ENCODE results near the gene VPS4A.
"Not testable (repeated sequence)": the region's sequence is repeated elsewhere in the genome, so short reads cannot be mapped to it uniquely, and the experiment has no call there.

Gene VPS4A

GRCh38 chr16:69348222-69348621, 37.1 kb downstream of the VPS4A start:
- no peak overlapping the region for H3K4me2 ChIP-seq (ENCODE audit: low read length)
- H3K4me3 ChIP-seq (ENCODE audit: low read length): no peak overlapping the region
- TF ChIP-seq EZH2phosphoT487 (IDR thresholded peaks at IDR 0.05; ENCODE audit: low read depth): no peak
- TF ChIP-seq, protein P1, sequence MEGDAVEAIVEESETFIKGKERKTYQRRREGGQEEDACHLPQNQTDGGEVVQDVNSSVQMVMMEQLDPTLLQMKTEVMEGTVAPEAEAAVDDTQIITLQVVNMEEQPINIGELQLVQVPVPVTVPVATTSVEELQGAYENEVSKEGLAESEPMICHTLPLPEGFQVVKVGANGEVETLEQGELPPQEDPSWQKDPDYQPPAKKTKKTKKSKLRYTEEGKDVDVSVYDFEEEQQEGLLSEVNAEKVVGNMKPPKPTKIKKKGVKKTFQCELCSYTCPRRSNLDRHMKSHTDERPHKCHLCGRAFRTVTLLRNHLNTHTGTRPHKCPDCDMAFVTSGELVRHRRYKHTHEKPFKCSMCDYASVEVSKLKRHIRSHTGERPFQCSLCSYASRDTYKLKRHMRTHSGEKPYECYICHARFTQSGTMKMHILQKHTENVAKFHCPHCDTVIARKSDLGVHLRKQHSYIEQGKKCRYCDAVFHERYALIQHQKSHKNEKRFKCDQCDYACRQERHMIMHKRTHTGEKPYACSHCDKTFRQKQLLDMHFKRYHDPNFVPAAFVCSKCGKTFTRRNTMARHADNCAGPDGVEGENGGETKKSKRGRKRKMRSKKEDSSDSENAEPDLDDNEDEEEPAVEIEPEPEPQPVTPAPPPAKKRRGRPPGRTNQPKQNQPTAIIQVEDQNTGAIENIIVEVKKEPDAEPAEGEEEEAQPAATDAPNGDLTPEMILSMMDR (IDR thresholded peaks at IDR 0.05; ENCODE audit: low read depth, low read length): no peak
- no peak overlapping the region for H3K27ac ChIP-seq (ENCODE audit: low read length)
- no peaks in the 10 kb centered on the region for H3K9me3 ChIP-seq (ENCODE audit: insufficient read depth, low read length)
- H4K20me1 ChIP-seq (ENCODE audit: insufficient read depth, low read length): no peaks in the 10 kb centered on the region
- no peaks in the 10 kb centered on the region for H3K27me3 ChIP-seq (ENCODE audit: low read depth, low read length)
- peaks cover 5% of the 10 kb centered on the region; the same call in 1 of the 2 replicates for H3K79me2 ChIP-seq (ENCODE audit: low read length)
- peaks cover 6% of the 10 kb centered on the region for H3K4me1 ChIP-seq (ENCODE audit: low read length)
- peaks cover 23% of the 10 kb centered on the region for H3K36me3 ChIP-seq (replicated peaks; ENCODE audit: low read depth, low read length)
- no peak overlapping the region for H2AFZ ChIP-seq (ENCODE audit: low read depth, low read length)
- no peak overlapping the region for H3K9ac ChIP-seq (ENCODE audit: low read length)

DNA sequence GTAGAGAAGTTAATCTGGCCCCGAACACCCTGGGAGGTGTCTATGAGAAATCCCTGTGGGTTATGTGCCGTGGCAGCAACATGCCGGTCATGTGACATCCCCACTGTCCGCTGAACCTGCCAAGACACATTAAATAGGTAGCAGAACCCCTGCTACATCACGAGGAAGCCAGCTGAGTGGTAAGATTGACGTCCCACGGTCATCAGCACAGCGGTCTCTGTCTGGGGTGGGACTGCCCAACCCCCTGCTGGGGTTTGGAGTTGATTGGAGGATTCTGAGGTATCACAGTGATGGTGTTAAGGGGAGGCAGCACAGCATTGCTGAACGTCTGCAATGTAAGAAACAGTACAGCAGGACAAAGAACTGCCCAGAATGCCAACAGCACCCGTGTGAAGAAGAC, 38.4 kb downstream of the VPS4A start:
- Histone ChIP-seq H3K79me2 (ENCODE audit: low read length) (no peaks in the 10 kb centered on the region), H3K27me3 (ENCODE audit: low read depth, low read length) (no peaks in the 10 kb centered on the region), H4K20me1 (ENCODE audit: insufficient read depth, low read length) (no peaks in the 10 kb centered on the region), H3K4me2 (ENCODE audit: low read length) (no peak overlapping the region), H2AFZ (ENCODE audit: low read depth, low read length) (no peak overlapping the region), H3K36me3 (replicated peaks; ENCODE audit: low read depth, low read length) (peaks cover 15% of the 10 kb centered on the region), H3K4me3 (ENCODE audit: low read length) (no peak overlapping the region), H3K4me1 (ENCODE audit: low read length) (peaks cover 6% of the 10 kb centered on the region), H3K27ac (ENCODE audit: low read length) (no peak overlapping the region), H3K9ac (ENCODE audit: low read length) (no peak overlapping the region), H3K9me3 (ENCODE audit: insufficient read depth, low read length) (no peaks in the 10 kb centered on the region)
- TF ChIP-seq EZH2phosphoT487 (IDR thresholded peaks at IDR 0.05; ENCODE audit: low read depth): no peak
- TF ChIP-seq, protein P1 (IDR thresholded peaks at IDR 0.05; ENCODE audit: low read depth, low read length): no peak

GRCh38 chr16:69350536-69351133, 39.5 kb downstream of the VPS4A start:
- TF ChIP-seq, protein P1 (IDR thresholded peaks at IDR 0.05; ENCODE audit: low read depth, low read length): no peak
- TF ChIP-seq EZH2phosphoT487 (IDR thresholded peaks at IDR 0.05; ENCODE audit: low read depth): no peak
- no peaks in the 10 kb centered on the region for H4K20me1 ChIP-seq (ENCODE audit: insufficient read depth, low read length)
- peaks cover 20% of the 10 kb centered on the region for H3K36me3 ChIP-seq (replicated peaks; ENCODE audit: low read depth, low read length)
- H3K27me3 ChIP-seq (ENCODE audit: low read depth, low read length): no peaks in the 10 kb centered on the region
- no peak overlapping the region for H3K4me2 ChIP-seq (ENCODE audit: low read length)
- no peaks in the 10 kb centered on the region for H3K79me2 ChIP-seq (ENCODE audit: low read length)
- H3K4me3 ChIP-seq (ENCODE audit: low read length): no peak overlapping the region
- H3K27ac ChIP-seq (ENCODE audit: low read length): no peak overlapping the region
- H2AFZ ChIP-seq (ENCODE audit: low read depth, low read length): no peak overlapping the region
- peaks cover 6% of the 10 kb centered on the region for H3K4me1 ChIP-seq (ENCODE audit: low read length)
- H3K9ac ChIP-seq (ENCODE audit: low read length): no peak overlapping the region
- H3K9me3 ChIP-seq (ENCODE audit: insufficient read depth, low read length): no peaks in the 10 kb centered on the region

- no peaks in the 10 kb centered on the region for H3K9me3 ChIP-seq (ENCODE audit: insufficient read depth, low read length)
- no peaks in the 10 kb centered on the region for H4K20me1 ChIP-seq (ENCODE audit: insufficient read depth, low read length)
- H3K36me3 ChIP-seq (replicated peaks; ENCODE audit: low read depth, low read length): peaks cover 18% of the 10 kb centered on the region
- no peak within 1 kb of the TSS for H3K27ac ChIP-seq (ENCODE audit: low read length)
- no peaks in the 10 kb centered on the region for H3K27me3 ChIP-seq (ENCODE audit: low read depth, low read length)
- no peak within 1 kb of the TSS for H3K9ac ChIP-seq (ENCODE audit: low read length)
- TF ChIP-seq, protein P1 (IDR thresholded peaks at IDR 0.05; ENCODE audit: low read depth, low read length): no peak
- TF ChIP-seq EZH2phosphoT487 (IDR thresholded peaks at IDR 0.05; ENCODE audit: low read depth): no peak
- H2AFZ ChIP-seq (ENCODE audit: low read depth, low read length): no peak within 1 kb of the TSS
- no peaks in the 10 kb centered on the region for H3K79me2 ChIP-seq (ENCODE audit: low read length)
- no peak within 1 kb of the TSS for H3K4me3 ChIP-seq (ENCODE audit: low read length)
- no peaks in the 10 kb centered on the region for H3K4me1 ChIP-seq (ENCODE audit: low read length)
- no peak within 1 kb of the TSS for H3K4me2 ChIP-seq (ENCODE audit: low read length)
Observed at GRCh38 chr16:69351309-69352027, 40.3 kb downstream of the VPS4A start, which contains the start of gene TMED6. Gene TMED6 (minus strand): TSS chr16:69351786. CDS start chr16:69351753, 33 bp downstream.

DNA sequence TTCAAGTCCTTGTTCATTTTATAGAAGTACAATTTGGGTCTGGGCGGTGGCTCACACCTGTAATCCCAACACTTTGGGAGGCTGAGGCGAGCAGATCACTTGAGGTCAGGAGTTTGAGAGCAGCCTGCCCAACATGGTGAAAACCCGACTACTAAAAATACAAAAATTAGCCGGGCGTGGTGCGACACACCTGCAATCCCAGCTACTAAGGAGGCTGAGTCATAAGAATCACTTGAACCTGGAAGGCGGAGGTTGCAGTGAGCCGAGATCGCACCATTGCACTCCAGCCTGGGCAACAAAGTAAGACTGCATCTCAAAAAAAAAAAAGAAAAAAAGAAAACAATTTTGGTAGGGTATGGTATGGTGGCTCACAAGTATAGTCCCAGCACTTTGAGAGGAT, 48.9 kb downstream of the VPS4A start:
- not testable (repeated sequence) for H2AFZ ChIP-seq (ENCODE audit: low read depth, low read length); H3K27ac ChIP-seq (ENCODE audit: low read length); H4K20me1 ChIP-seq (ENCODE audit: insufficient read depth, low read length); H3K9me3 ChIP-seq (ENCODE audit: insufficient read depth, low read length); H3K4me3 ChIP-seq (ENCODE audit: low read length); H3K9ac ChIP-seq (ENCODE audit: low read length); H3K4me2 ChIP-seq (ENCODE audit: low read length); H3K27me3 ChIP-seq (ENCODE audit: low read depth, low read length); H3K79me2 ChIP-seq (ENCODE audit: low read length); H3K4me1 ChIP-seq (ENCODE audit: low read length)
- H3K36me3 ChIP-seq (replicated peaks; ENCODE audit: low read depth, low read length): peaks cover 43% of the 10 kb centered on the region

All from OCI-LY3 (cell line).